ENCODE data around the gene ZMIZ1.

ZMIZ1 gene

GRCh38 chr10:79145174-79145483 is 76.4 kb downstream of the ZMIZ1 start:
- no peak for TF ChIP-seq CTCF (IDR thresholded peaks at IDR 0.05)

- no peak for TF ChIP-seq CTCF (IDR thresholded peaks at IDR 0.05)
Observed at GRCh38 chr10:79145517-79146470, 77.0 kb downstream of the ZMIZ1 start.

- TF ChIP-seq CTCF (IDR thresholded peaks at IDR 0.05): no peak
Observed at GRCh38 chr10:79146611-79147130, 77.9 kb downstream of the ZMIZ1 start.

- TF ChIP-seq CTCF (IDR thresholded peaks at IDR 0.05): no peak
Observed at GRCh38 chr10:79147306-79147705, 78.5 kb downstream of the ZMIZ1 start.

GRCh38 chr10:79147796-79148451 is 79.2 kb downstream of the ZMIZ1 start:
- no peak for TF ChIP-seq CTCF (IDR thresholded peaks at IDR 0.05)

- TF ChIP-seq CTCF (IDR thresholded peaks at IDR 0.05): no peak
Observed at GRCh38 chr10:79148452-79149344, 79.9 kb downstream of the ZMIZ1 start.

- TF ChIP-seq CTCF (IDR thresholded peaks at IDR 0.05): no peak
Observed at GRCh38 chr10:79149345-79149661, 80.5 kb downstream of the ZMIZ1 start.

Data from LNCAP (cell line).